DND-41 (cell line): ENCODE results near the gene PGAP2.

Experiments used
- CTCF ChIP-seq: IDR thresholded peaks from 2 replicates; pipeline ENCODE4 v1.5.1; 2012; ENCODE audit warnings: borderline replicate concordance, low read length, moderate library complexity, mild to moderate bottlenecking; ENCODE audit not compliant: poor library complexity, severe bottlenecking; ENCODE audit errors: extremely low read depth
- EZH2 ChIP-seq: IDR thresholded peaks from 3 replicates; pipeline ENCODE4 v1.6.1; 2012; ENCODE audit warnings: borderline replicate concordance, low read depth, mild to moderate bottlenecking, moderate library complexity, low read length, inconsistent platforms; ENCODE audit not compliant: severe bottlenecking

- TF ChIP-seq CTCF (no peak), EZH2 (no peak)
Measured at GRCh38 chr11:3845246-3845645, 36.9 kb downstream of the PGAP2 start.
